ENCODE measurements around the gene DBP.

DBP gene

DNA sequence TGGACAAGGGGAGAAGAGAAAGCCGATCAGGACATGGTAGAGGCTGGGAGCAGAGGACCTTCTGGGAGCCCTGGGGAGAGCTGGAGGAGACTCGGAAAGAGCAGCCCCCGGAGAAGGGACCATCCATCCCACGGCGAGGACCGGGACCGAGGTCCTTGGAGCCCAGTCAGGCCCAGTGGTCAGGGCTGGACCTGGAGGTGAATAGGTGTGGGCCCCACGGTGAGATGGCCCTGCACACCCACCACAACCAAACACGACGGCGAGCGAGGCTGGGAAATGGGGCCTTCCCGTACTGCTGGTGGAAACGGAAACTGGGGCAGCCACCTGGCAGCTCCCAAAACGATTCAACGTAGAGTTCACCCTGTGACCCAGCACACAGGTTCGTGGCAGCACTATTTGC lies 39.3 kb upstream of the DBP start:
- no peaks in the 10 kb centered on the region for H3K27me3 ChIP-seq (ENCODE audit: control insufficient read depth, insufficient read depth, low read length)
- TF ChIP-seq, protein P1, sequence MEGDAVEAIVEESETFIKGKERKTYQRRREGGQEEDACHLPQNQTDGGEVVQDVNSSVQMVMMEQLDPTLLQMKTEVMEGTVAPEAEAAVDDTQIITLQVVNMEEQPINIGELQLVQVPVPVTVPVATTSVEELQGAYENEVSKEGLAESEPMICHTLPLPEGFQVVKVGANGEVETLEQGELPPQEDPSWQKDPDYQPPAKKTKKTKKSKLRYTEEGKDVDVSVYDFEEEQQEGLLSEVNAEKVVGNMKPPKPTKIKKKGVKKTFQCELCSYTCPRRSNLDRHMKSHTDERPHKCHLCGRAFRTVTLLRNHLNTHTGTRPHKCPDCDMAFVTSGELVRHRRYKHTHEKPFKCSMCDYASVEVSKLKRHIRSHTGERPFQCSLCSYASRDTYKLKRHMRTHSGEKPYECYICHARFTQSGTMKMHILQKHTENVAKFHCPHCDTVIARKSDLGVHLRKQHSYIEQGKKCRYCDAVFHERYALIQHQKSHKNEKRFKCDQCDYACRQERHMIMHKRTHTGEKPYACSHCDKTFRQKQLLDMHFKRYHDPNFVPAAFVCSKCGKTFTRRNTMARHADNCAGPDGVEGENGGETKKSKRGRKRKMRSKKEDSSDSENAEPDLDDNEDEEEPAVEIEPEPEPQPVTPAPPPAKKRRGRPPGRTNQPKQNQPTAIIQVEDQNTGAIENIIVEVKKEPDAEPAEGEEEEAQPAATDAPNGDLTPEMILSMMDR (IDR thresholded peaks at IDR 0.05) = no peak
- no peaks in the 10 kb centered on the region for H3K4me1 ChIP-seq
- no peak overlapping the region for H3K9ac ChIP-seq
- H3K4me3 ChIP-seq (ENCODE audit: low read depth, low read length) = no peak overlapping the region
- no peak overlapping the region for H2AFZ ChIP-seq
- no peaks in the 10 kb centered on the region for H3K79me2 ChIP-seq
- no peak overlapping the region for H3K4me2 ChIP-seq (ENCODE audit: low read length)
- no peak overlapping the region for H3K27ac ChIP-seq
- no peaks in the 10 kb centered on the region for H3K9me3 ChIP-seq (ENCODE audit: control insufficient read depth, low read length)
- H3K36me3 ChIP-seq (ENCODE audit: control insufficient read depth, insufficient read depth, low read length) = no peaks in the 10 kb centered on the region

DNA sequence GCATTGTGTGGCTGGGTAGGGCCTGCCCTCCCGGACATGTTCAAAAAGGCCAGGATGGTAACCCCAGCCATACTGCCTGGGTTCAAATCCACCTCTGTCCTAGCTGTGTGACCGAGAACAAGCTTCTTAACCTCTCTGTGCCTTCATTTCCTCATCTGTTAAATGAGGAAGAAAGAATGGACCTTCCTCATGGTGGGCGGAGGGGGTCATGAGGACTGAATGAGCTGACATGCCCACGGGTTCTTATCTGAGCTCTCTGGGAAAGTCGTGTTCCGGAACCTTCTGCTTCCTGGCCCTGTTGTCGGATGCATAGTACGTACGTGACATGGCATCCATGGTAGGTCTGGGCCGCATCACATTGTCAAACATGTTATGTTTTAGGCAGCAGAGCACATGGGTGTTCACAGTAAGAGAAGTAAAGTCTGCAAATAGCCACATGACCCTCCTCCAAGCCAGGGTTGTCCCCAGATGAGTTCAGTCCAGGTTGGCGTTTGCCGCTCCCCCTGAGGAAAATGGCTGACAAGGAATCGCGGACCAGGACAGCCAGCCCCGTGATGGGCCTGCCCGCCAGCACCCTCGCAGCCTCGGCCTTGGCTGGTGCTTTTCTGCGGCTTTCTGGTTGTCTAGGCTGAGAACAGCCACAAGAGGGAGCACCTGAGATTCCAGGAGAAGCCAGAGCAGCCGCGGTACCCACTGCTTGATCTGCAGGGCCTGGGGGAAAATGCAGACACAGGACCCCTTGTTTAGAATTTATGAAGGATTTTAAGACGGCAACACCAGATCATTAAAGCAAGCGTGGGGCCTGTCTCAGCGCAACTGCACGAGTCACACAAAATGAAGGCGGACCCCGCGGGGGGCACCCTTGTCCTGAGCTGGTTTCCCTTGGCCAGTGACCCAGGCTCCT lies 38.0 kb upstream of the DBP start:
- TF ChIP-seq, protein P1 (IDR thresholded peaks at IDR 0.05) = peak; percentile 91
- H3K4me3 ChIP-seq (ENCODE audit: low read depth, low read length) = no peak overlapping the region
- H3K79me2 ChIP-seq = no peaks in the 10 kb centered on the region
- H3K36me3 ChIP-seq (ENCODE audit: control insufficient read depth, insufficient read depth, low read length) = no peaks in the 10 kb centered on the region
- H3K27me3 ChIP-seq (ENCODE audit: control insufficient read depth, insufficient read depth, low read length) = no peaks in the 10 kb centered on the region
- H2AFZ ChIP-seq = peak overlapping the region; percentile 79
- no peak overlapping the region for H3K27ac ChIP-seq
- peak overlapping the region; percentile 48 for H3K4me2 ChIP-seq (ENCODE audit: low read length)
- no peaks in the 10 kb centered on the region for H3K4me1 ChIP-seq
- H3K9ac ChIP-seq = no peak overlapping the region
- no peaks in the 10 kb centered on the region for H3K9me3 ChIP-seq (ENCODE audit: control insufficient read depth, low read length)

DNA sequence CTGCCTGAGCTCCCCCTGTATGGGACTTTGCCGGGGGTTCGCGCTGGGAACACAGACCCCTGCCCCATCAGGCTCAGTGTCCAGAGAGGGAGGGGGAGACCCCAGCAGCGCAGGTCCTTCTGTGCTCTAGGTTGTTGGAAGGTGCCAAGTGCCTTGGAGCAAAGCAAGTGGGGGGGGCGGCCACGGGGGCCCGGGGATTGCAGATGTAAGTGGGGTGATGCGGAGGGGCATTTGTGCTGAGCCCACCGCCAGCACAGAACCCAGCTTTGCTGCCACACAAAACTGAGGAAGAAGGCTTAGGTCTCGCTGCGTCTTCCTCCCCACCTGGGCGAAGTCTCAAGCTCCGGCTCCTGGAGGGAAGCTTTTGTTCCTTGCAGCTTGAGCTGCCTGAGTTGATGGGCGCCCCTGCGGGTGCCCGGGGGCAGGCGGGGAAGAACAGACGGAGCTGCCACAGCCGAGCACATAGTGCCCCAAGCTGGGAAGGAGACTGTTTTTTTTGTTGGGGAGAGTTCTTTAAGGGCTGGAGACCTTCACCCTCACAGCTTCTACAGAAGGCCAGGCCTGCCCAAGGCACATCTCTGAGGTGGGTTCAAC lies 37.1 kb upstream of the DBP start:
- Histone ChIP-seq H3K79me2 (no peaks in the 10 kb centered on the region), H3K36me3 (ENCODE audit: control insufficient read depth, insufficient read depth, low read length) (no peaks in the 10 kb centered on the region), H3K4me3 (ENCODE audit: low read depth, low read length) (no peak overlapping the region), H3K9ac (no peak overlapping the region), H3K4me1 (no peaks in the 10 kb centered on the region), H3K9me3 (ENCODE audit: control insufficient read depth, low read length) (no peaks in the 10 kb centered on the region), H2AFZ (no peak overlapping the region), H3K4me2 (ENCODE audit: low read length) (no peak overlapping the region), H3K27me3 (ENCODE audit: control insufficient read depth, insufficient read depth, low read length) (no peaks in the 10 kb centered on the region), H3K27ac (no peak overlapping the region)
- TF ChIP-seq, protein P1 (IDR thresholded peaks at IDR 0.05) = no peak

DNA sequence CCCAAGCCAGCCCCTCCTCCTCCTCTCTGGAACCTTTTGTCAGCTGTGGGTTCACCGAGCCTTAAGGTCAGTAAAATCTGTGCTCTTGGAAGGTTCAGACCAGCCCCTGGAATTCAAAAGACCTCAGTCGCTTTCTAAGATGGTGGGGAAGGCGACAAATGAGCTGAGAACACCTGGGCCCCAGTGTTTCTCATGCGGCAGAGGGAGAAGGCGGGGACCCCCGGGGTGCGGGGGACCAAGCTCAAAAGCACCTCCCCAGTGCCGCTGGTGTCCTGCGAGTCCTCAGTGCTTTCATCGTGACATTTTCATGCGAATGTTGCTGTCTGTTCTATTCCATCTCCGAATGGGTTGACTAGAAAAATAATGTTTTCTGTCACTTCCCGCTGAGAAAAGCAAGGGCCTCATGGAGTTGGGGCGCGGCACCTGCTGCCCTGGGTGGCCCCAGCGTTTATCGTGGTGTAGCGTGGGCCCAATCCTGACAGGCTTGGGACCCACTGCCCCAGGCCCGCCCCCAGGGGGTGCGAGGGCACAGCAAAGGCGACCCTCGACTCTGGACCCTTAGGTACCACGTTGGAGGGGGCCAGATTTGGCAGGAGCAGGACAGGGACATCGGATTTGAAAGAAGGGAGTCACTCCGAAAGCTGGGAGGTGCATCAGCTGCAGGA lies 36.4 kb upstream of the DBP start:
- H3K4me2 ChIP-seq (ENCODE audit: low read length) = no peak overlapping the region
- H3K27ac ChIP-seq = no peak overlapping the region
- no peak overlapping the region for H3K9ac ChIP-seq
- no peaks in the 10 kb centered on the region for H3K9me3 ChIP-seq (ENCODE audit: control insufficient read depth, low read length)
- H3K27me3 ChIP-seq (ENCODE audit: control insufficient read depth, insufficient read depth, low read length) = no peaks in the 10 kb centered on the region
- no peaks in the 10 kb centered on the region for H3K79me2 ChIP-seq
- no peak overlapping the region for H3K4me3 ChIP-seq (ENCODE audit: low read depth, low read length)
- H3K36me3 ChIP-seq (ENCODE audit: control insufficient read depth, insufficient read depth, low read length) = no peaks in the 10 kb centered on the region
- no peak overlapping the region for H2AFZ ChIP-seq
- no peaks in the 10 kb centered on the region for H3K4me1 ChIP-seq
- TF ChIP-seq, protein P1 (IDR thresholded peaks at IDR 0.05) = no peak
